H9 (cell line): ENCODE data around the gene SLC29A1. TPM values are rescaled to one million over a fixed set of nuclear protein-coding genes. Genes with fewer than 3 reads are reported as not detected.

Experiments
- DNase-seq: peaks from one replicate; pipeline ENCODE4 v3.0.0-alpha.2; 2017
- H2AFZ ChIP-seq: one replicate; pipeline ENCODE4 v1.6.1; 2013; ENCODE audit warnings: mild to moderate bottlenecking, low read length, control low read depth, moderate library complexity
- H2AK5ac ChIP-seq: 2 replicates; pipeline ENCODE4 v1.6.1; 2013; ENCODE audit warnings: low read length, control low read depth, mixed read lengths; ENCODE audit not compliant: insufficient read length
- H2BK120ac ChIP-seq: one replicate; pipeline ENCODE4 v1.6.1; 2013; ENCODE audit warnings: low read depth, mild to moderate bottlenecking, low read length, control low read depth, inconsistent platforms; ENCODE audit not compliant: poor library complexity, severe bottlenecking
- H2BK12ac ChIP-seq: 2 replicates; pipeline ENCODE4 v1.6.1; 2013; ENCODE audit warnings: low read length, control low read depth, mixed read lengths, low read depth; ENCODE audit not compliant: insufficient read length
- H2BK15ac ChIP-seq: 2 replicates; pipeline ENCODE4 v1.6.1; 2013; ENCODE audit warnings: low read depth, low read length, control low read depth
- H2BK20ac ChIP-seq: one replicate; pipeline ENCODE4 v1.6.1; 2013; ENCODE audit warnings: low read depth, mild to moderate bottlenecking, low read length, control low read depth, inconsistent platforms; ENCODE audit not compliant: poor library complexity, severe bottlenecking
- H2BK5ac ChIP-seq: 2 replicates; pipeline ENCODE4 v1.6.1; 2013; ENCODE audit warnings: low read length, control low read depth, mixed read lengths; ENCODE audit not compliant: insufficient read length
- H3K14ac ChIP-seq: 2 replicates; pipeline ENCODE4 v1.6.1; 2013; ENCODE audit warnings: low read length, control low read depth; ENCODE audit not compliant: insufficient read depth
- H3K18ac ChIP-seq: 2 replicates; pipeline ENCODE4 v1.6.1; 2013; ENCODE audit warnings: low read depth, mild to moderate bottlenecking, mixed read lengths, low read length, control low read depth; ENCODE audit not compliant: insufficient read length
- H3K23ac ChIP-seq: 2 replicates; pipeline ENCODE4 v1.6.1; 2013; ENCODE audit warnings: low read length, control low read depth, mixed read lengths, low read depth; ENCODE audit not compliant: insufficient read length
- H3K23me2 ChIP-seq: 2 replicates; pipeline ENCODE4 v1.6.1; 2013; ENCODE audit warnings: low read depth, mild to moderate bottlenecking, mixed read lengths, low read length, control low read depth; ENCODE audit not compliant: insufficient read length, poor library complexity, severe bottlenecking
- H3K27ac ChIP-seq: 2 replicates; pipeline ENCODE4 v1.5.1; 2013; ENCODE audit warnings: low read length, control low read depth, mixed read lengths, low read depth; ENCODE audit not compliant: insufficient read length
- H3K27me3 ChIP-seq: 2 replicates; pipeline ENCODE4 v1.6.1; 2013; ENCODE audit warnings: low read length, control low read depth, inconsistent platforms; ENCODE audit not compliant: insufficient read depth
- H3K4ac ChIP-seq: 2 replicates; pipeline ENCODE4 v1.6.1; 2013; ENCODE audit warnings: low read depth, mild to moderate bottlenecking, control low read depth, inconsistent platforms, low read length, moderate library complexity
- H3K4me1 ChIP-seq: 2 replicates; pipeline ENCODE4 v1.6.1; 2013; ENCODE audit warnings: low read length, control low read depth, inconsistent platforms; ENCODE audit not compliant: insufficient read depth
- H3K4me2 ChIP-seq: 2 replicates; pipeline ENCODE4 v1.6.1; 2013; ENCODE audit warnings: low read length, control low read depth, mixed read lengths; ENCODE audit not compliant: insufficient read length, insufficient read depth
- H3K56ac ChIP-seq: 2 replicates; pipeline ENCODE4 v1.6.1; 2013; ENCODE audit warnings: low read depth, mild to moderate bottlenecking, mixed read lengths, low read length, control low read depth; ENCODE audit not compliant: insufficient read length
- H3K79me1 ChIP-seq: 2 replicates; pipeline ENCODE4 v1.6.1; 2013; ENCODE audit warnings: low read depth, mild to moderate bottlenecking, moderate library complexity, low read length, control low read depth, inconsistent platforms; ENCODE audit not compliant: insufficient read depth, poor library complexity, severe bottlenecking
- H3K79me2 ChIP-seq: 2 replicates; pipeline ENCODE4 v1.6.1; 2013; ENCODE audit warnings: low read length, control low read depth, inconsistent platforms; ENCODE audit not compliant: insufficient read depth
- H3K9ac ChIP-seq: 2 replicates; pipeline ENCODE4 v1.6.1; 2013; ENCODE audit warnings: low read length, control low read depth, mixed read lengths; ENCODE audit not compliant: insufficient read length; ENCODE audit errors: extremely low read depth
- H3K9me3 ChIP-seq: one replicate; pipeline ENCODE4 v1.6.1; 2013; ENCODE audit warnings: low read depth, low read length, inconsistent platforms; ENCODE audit not compliant: control insufficient read depth
- H3T11ph ChIP-seq: one replicate; pipeline ENCODE4 v1.6.1; 2013; ENCODE audit warnings: mild to moderate bottlenecking, low read length, control low read depth, inconsistent platforms
- H4K20me1 ChIP-seq: one replicate; pipeline ENCODE4 v1.6.1; 2013; ENCODE audit not compliant: control insufficient read depth, insufficient read length, insufficient read depth
- H4K5ac ChIP-seq: 2 replicates; pipeline ENCODE4 v1.6.1; 2013; ENCODE audit warnings: low read depth, mild to moderate bottlenecking, mixed read lengths, low read length, control low read depth; ENCODE audit not compliant: insufficient read length
- H4K8ac ChIP-seq: replicated peaks from 2 replicates; pipeline ENCODE4 v1.6.1; 2013; ENCODE audit warnings: low read length, control low read depth, mixed read lengths, low read depth; ENCODE audit not compliant: insufficient read length
- H4K91ac ChIP-seq: 2 replicates; pipeline ENCODE4 v1.6.1; 2013; ENCODE audit warnings: low read depth, mild to moderate bottlenecking, moderate library complexity, mixed read lengths, low read length, control low read depth; ENCODE audit not compliant: insufficient read length
- H3K27ac Mint-ChIP-seq, 3 experiments: 2 replicates in 2 of 3; 3 replicates in 1 of 3; pipeline ENCODE4 v1.8.0; 2020 to 2021; ENCODE audit warnings: mixed read lengths in 3 of 3, mild to moderate bottlenecking in 1 of 3, moderate library complexity in 1 of 3
- H3K27me3 Mint-ChIP-seq: 2 replicates; pipeline ENCODE4 v1.8.0; 2021; ENCODE audit warnings: low read depth, mild to moderate bottlenecking, moderate library complexity, mixed read lengths
- H3K36me3 Mint-ChIP-seq, 3 experiments: 2 replicates in 2 of 3; 3 replicates in 1 of 3; pipeline ENCODE4 v1.8.0; 2020 to 2021; ENCODE audit warnings: low read depth in 3 of 3, mixed read lengths in 3 of 3; ENCODE audit not compliant: insufficient read depth in 1 of 3
- H3K4me1 Mint-ChIP-seq, 2 experiments: 2 replicates each; pipeline ENCODE4 v1.8.0; 2020; ENCODE audit warnings: mixed read lengths in 2 of 2
- H3K4me3 Mint-ChIP-seq, 2 experiments: 2 replicates in 1 of 2; 3 replicates in 1 of 2; pipeline ENCODE4 v1.8.0; 2020 to 2021; ENCODE audit warnings: mild to moderate bottlenecking in 2 of 2, mixed read lengths in 2 of 2, moderate library complexity in 1 of 2
- H3K9me3 Mint-ChIP-seq, 2 experiments: 2 replicates in 1 of 2; 3 replicates in 1 of 2; pipeline ENCODE4 v1.8.0; 2020; ENCODE audit warnings: mild to moderate bottlenecking in 2 of 2, mixed read lengths in 2 of 2, moderate library complexity in 1 of 2
- WGBS: extraction: QIAGEN DNeasy Blood & Tissue Kit; methylation state at CpG from one replicate; pipeline ENCODE4 v1.1.7; 2013; ENCODE audit warnings: missing lambda C conversion rate, low lambda C conversion rate, mixed read lengths; ENCODE audit not compliant: insufficient read length; ENCODE audit errors: extremely low coverage; 5-methylcytosine and 5-hydroxymethylcytosine counted together
- total RNA-seq: library from RNA; stranded (reverse); gene quantifications from 2 replicates; pipeline ENCODE4 v1.2.1, GENCODE V29; 2021
- TF ChIP-seq, protein P1 (sequence below): fragments of 200-600 bp; sonication (generic); conservative IDR thresholded peaks from 3 replicates; pipeline ENCODE4 v1.8.0; 2021; ENCODE audit warnings: antibody characterized with exemption, mild to moderate bottlenecking

The SLC29A1 gene
- total RNA-seq, 1 experiment from 2014 or later: 124 TPM

DNA sequence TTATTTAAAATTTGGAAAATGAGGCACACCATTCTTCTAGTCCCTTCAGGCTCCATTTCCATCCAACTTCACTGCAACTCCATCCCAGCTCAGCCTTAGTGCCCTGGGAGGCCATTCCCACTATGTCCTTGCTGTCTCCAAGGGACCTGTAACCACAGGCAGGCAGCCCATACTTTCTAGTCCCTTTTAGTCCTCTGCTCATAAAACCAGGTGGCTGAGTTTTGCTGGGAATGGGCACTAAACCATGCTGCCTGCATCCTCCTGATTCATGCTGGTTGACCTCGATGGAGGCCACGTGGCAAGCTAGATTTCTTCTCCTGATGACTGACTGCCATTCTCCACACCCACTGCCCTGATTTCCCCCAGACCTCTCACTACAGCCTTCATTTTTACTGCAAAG lies 34.1 kb upstream of the SLC29A1 start:
- no peak overlapping the region for H4K91ac ChIP-seq
- no peak overlapping the region for H3K18ac ChIP-seq
- no peaks in the 10 kb centered on the region for H3K23me2 ChIP-seq
- H3K9me3 Mint-ChIP-seq: no peaks in the 10 kb centered on the region; a peak in 1 of 5 replicates
- H4K8ac ChIP-seq: no peak overlapping the region
- H3K14ac ChIP-seq: no peak overlapping the region
- H3K4me3 Mint-ChIP-seq: no peak overlapping the region
- H2BK20ac ChIP-seq: no peak overlapping the region
- H3K4me1 Mint-ChIP-seq: peaks cover 21 to 36% of the 10 kb centered on the region in 2 experiments
- H2BK120ac ChIP-seq: no peak overlapping the region
- H2BK5ac ChIP-seq: no peak overlapping the region
- no peak overlapping the region for H3K23ac ChIP-seq
- no peaks in the 10 kb centered on the region for H3K9me3 ChIP-seq
- TF ChIP-seq, protein P1, sequence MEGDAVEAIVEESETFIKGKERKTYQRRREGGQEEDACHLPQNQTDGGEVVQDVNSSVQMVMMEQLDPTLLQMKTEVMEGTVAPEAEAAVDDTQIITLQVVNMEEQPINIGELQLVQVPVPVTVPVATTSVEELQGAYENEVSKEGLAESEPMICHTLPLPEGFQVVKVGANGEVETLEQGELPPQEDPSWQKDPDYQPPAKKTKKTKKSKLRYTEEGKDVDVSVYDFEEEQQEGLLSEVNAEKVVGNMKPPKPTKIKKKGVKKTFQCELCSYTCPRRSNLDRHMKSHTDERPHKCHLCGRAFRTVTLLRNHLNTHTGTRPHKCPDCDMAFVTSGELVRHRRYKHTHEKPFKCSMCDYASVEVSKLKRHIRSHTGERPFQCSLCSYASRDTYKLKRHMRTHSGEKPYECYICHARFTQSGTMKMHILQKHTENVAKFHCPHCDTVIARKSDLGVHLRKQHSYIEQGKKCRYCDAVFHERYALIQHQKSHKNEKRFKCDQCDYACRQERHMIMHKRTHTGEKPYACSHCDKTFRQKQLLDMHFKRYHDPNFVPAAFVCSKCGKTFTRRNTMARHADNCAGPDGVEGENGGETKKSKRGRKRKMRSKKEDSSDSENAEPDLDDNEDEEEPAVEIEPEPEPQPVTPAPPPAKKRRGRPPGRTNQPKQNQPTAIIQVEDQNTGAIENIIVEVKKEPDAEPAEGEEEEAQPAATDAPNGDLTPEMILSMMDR: no peak
- H3K9ac ChIP-seq: no peak overlapping the region
- DNase-seq: no peak
- H3K27ac Mint-ChIP-seq: no peak overlapping the region
- no peaks in the 10 kb centered on the region for H3K27me3 ChIP-seq
- no peak overlapping the region for H4K5ac ChIP-seq
- peaks cover 4% of the 10 kb centered on the region for H3K27me3 Mint-ChIP-seq
- H3K4me1 ChIP-seq: peaks cover 7% of the 10 kb centered on the region; the same call in 1 of the 2 replicates
- peaks cover 1% of the 10 kb centered on the region for H4K20me1 ChIP-seq
- H3K27ac ChIP-seq: no peak overlapping the region
- no peak overlapping the region for H2AFZ ChIP-seq
- WGBS: no CpG with 5 or more reads among the region's 2 CpGs
- H3K36me3 Mint-ChIP-seq: no peaks in the 10 kb centered on the region
- no peaks in the 10 kb centered on the region for H3K79me2 ChIP-seq
- no peak overlapping the region for H2BK15ac ChIP-seq
- no peak overlapping the region for H2BK12ac ChIP-seq
- H3K4ac ChIP-seq: no peak overlapping the region
- no peaks in the 10 kb centered on the region for H3K79me1 ChIP-seq
- no peak overlapping the region for H2AK5ac ChIP-seq
- H3T11ph ChIP-seq: no peak overlapping the region
- H3K4me2 ChIP-seq: no peak overlapping the region
- H3K56ac ChIP-seq: no peak overlapping the region
